Adrenal gland (tissue), 5 donors: ENCODE measurements around the gene TCEANC.
A peak's percentile ranks its signal among the peaks of the same experiment; 100 is the strongest.

Source experiments
- CTCF ChIP-seq, 6 experiments: fragments of 450-650 bp in 4 of 6; fragments of 200-600 bp in 2 of 6; sonication (generic) in 1 of 6; IDR thresholded peaks; 1 replicate in 5 of 6; 2 replicates in 1 of 6; pipeline versions ENCODE4 v1.5.1 to v1.8.0; 2016 to 2021; ENCODE audit warnings: antibody characterized with exemption in 6 of 6, mild to moderate bottlenecking in 2 of 6, moderate library complexity in 1 of 6
- POLR2A ChIP-seq, 2 donors: fragments of 450-650 bp; IDR thresholded peaks; one replicate each; pipeline ENCODE4 v1.6.1; 2017; ENCODE audit warnings: antibody characterized with exemption in 2 of 2, mild to moderate bottlenecking in 2 of 2, moderate library complexity in 1 of 2
- donor health status: DM: no; HTN: no; CAD: no.

- peak in 5 of 6 experiments; percentile 39 to 60 (median 57) for TF ChIP-seq CTCF (IDR thresholded peaks at IDR 0.05)
- no peak for TF ChIP-seq POLR2A (IDR thresholded peaks at IDR 0.05)
Measured at GRCh38 chrX:13646154-13646549, 6.8 kb upstream of the TCEANC start.
